ENCODE measurements around the gene HOXD11.
A peak's percentile ranks its signal among the peaks of the same experiment; 100 is the strongest.

Gene HOXD11

GRCh38 chr2:176114930-176115625 is 8.0 kb downstream of the HOXD11 start:
- no peak overlapping the region for H3K4me3 ChIP-seq (ENCODE audit: low read depth, low read length)
- no peak for DNase-seq (ENCODE audit: low read depth)
- no peak for TF ChIP-seq CTCF (IDR thresholded peaks at IDR 0.05; ENCODE audit: low read depth, low read length, missing control alignments)

- H3K4me3 ChIP-seq (ENCODE audit: low read depth, low read length): no peak within 1 kb of the TSS
- TF ChIP-seq CTCF (IDR thresholded peaks at IDR 0.05; ENCODE audit: low read depth, low read length, missing control alignments): no peak
- DNase-seq (ENCODE audit: low read depth): no peak
Observed at GRCh38 chr2:176115883-176116813, 9.1 kb downstream of the HOXD11 start, which contains the start of gene HOXD10. TSS of gene HOXD10 (plus strand) at chr2:176116778. CDS start at chr2:176116834, 56 bp downstream.

GRCh38 chr2:176117162-176117822 is 10.2 kb downstream of the HOXD11 start:
- no peak for TF ChIP-seq CTCF (IDR thresholded peaks at IDR 0.05; ENCODE audit: low read depth, low read length, missing control alignments)
- no peak overlapping the region for H3K4me3 ChIP-seq (ENCODE audit: low read depth, low read length)
- DNase-seq (ENCODE audit: low read depth): no peak

- TF ChIP-seq CTCF (IDR thresholded peaks at IDR 0.05; ENCODE audit: low read depth, low read length, missing control alignments): no peak
- no peak for DNase-seq (ENCODE audit: low read depth)
- H3K4me3 ChIP-seq (ENCODE audit: low read depth, low read length): no peak overlapping the region
Observed at GRCh38 chr2:176117823-176118371, 10.8 kb downstream of the HOXD11 start.

- no peak overlapping the region for H3K4me3 ChIP-seq (ENCODE audit: low read depth, low read length)
- TF ChIP-seq CTCF (IDR thresholded peaks at IDR 0.05; ENCODE audit: low read depth, low read length, missing control alignments): peak; percentile 56
- no peak for DNase-seq (ENCODE audit: low read depth)
Observed at GRCh38 chr2:176118601-176119339, 11.7 kb downstream of the HOXD11 start.

All from GM12864 (cell line).